DND-41 (cell line): ENCODE data around the gene LSMEM2.
"Not testable (repeated sequence)": the region's sequence is repeated elsewhere in the genome, so short reads cannot be mapped to it uniquely, and the experiment has no call there.

ENCODE experiments used
- CTCF ChIP-seq: IDR thresholded peaks from 2 replicates; pipeline ENCODE4 v1.5.1; 2012; ENCODE audit warnings: borderline replicate concordance, low read length, moderate library complexity, mild to moderate bottlenecking; ENCODE audit not compliant: poor library complexity, severe bottlenecking; ENCODE audit errors: extremely low read depth
- EZH2 ChIP-seq: IDR thresholded peaks from 3 replicates; pipeline ENCODE4 v1.6.1; 2012; ENCODE audit warnings: borderline replicate concordance, low read depth, mild to moderate bottlenecking, moderate library complexity, low read length, inconsistent platforms; ENCODE audit not compliant: severe bottlenecking

- TF ChIP-seq CTCF, EZH2: not testable (repeated sequence)
Observed at GRCh38 chr3:50272538-50272910, 6.4 kb upstream of the LSMEM2 start.
